Testis (tissue), 3 donors: ENCODE measurements around the gene CACNA1C. TPM values are rescaled to one million over a fixed set of nuclear protein-coding genes. Genes with fewer than 3 reads are reported as not detected.

ENCODE experiments used
- DNase-seq: peaks from one replicate; pipeline ENCODE4 v3.0.0-alpha.2; 2019
- H3K27ac ChIP-seq, 2 donors: fragments of 200-600 bp; sonication (generic); one replicate each; pipeline ENCODE4 v1.5.1; 2019
- H3K27me3 ChIP-seq: fragments of 200-600 bp; sonication (generic); one replicate; pipeline ENCODE4 v1.5.1; 2019
- H3K36me3 ChIP-seq: fragments of 200-600 bp; sonication (generic); one replicate; pipeline ENCODE4 v1.5.1; 2017; ENCODE audit warnings: low read depth; ENCODE audit errors: missing control alignments
- H3K4me1 ChIP-seq: fragments of 200-600 bp; sonication (generic); one replicate; pipeline ENCODE4 v1.5.1; 2019
- H3K4me3 ChIP-seq, 2 donors: fragments of 200-600 bp; sonication (generic); one replicate each; pipeline ENCODE4 v1.5.1; 2017 to 2019
- H3K9me3 ChIP-seq: fragments of 200-600 bp; sonication (generic); one replicate; pipeline ENCODE4 v1.5.1; 2017
- POLR2A ChIP-seq: fragments of 450-650 bp; IDR thresholded peaks from one replicate; pipeline ENCODE4 v1.6.1; 2017; ENCODE audit warnings: antibody characterized with exemption, mild to moderate bottlenecking, moderate library complexity
- WGBS, 2 donors: methylation state at CpG; one replicate each; pipeline ENCODE4 v1.1.5; 2018; 5-methylcytosine and 5-hydroxymethylcytosine counted together
- intact Hi-C: fragments of 100-400 bp; cut with DNase I; formaldehyde crosslinking; loops from one replicate; pipeline ENCODE4 v1.15.1; 2023; ENCODE audit warnings: low total_unique reads
- polyA plus RNA-seq: library from polyadenylated mRNA; stranded (reverse); fragments of 350-450 nt; fragmentation: Illumina TruSeq; extraction: RNeasy Lipid Tissue Mini Kit (QIAGEN cat#74804); gene quantifications from one replicate; pipeline ENCODE4 v1.2.3, GENCODE V29; 2014; ENCODE audit warnings: low read depth, low replicate concordance; ENCODE audit not compliant: insufficient read depth
- total RNA-seq, 2 donors: library from RNA; depleted of rRNA; stranded (reverse); fragments of >200 nt; gene quantifications; one replicate each; pipeline ENCODE4 v1.2.3, GENCODE V29; 2016
- TF ChIP-seq, protein P1 (sequence below), 3 experiments: fragments of 450-650 bp in 2 of 3; fragments of 200-600 bp in 1 of 3; sonication (generic) in 1 of 3; IDR thresholded peaks; one replicate each; pipeline ENCODE4 v1.5.1; 2016 to 2019; ENCODE audit warnings: antibody characterized with exemption in 3 of 3, mild to moderate bottlenecking in 2 of 3, moderate library complexity in 1 of 3

Gene CACNA1C
- total and polyA plus RNA-seq, 3 donors from 2014 or later: 20.3 to 36.8 (median 32.0) TPM

DNA sequence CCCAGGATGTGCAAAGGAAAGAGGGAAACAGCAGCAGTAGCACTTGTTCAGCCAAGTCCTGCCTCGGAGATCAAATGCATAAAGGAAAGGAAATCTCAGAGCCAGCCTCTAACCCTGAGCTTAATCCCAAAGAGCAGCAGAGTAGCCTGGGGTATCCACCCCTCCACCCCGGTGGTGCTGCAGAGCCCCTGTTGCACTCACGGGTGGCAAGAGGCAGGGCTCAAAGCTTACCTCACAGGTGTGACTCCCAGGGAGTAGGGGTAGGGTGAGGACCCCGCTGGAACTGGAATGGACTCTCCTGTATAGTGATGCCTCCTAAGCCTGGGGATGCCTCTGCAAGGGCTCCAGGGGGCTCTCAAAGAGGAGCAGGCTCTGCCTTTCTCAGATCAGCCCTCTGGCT lies 211.1 kb downstream of the CACNA1C start:
- no peak overlapping the region for H3K27ac ChIP-seq
- H3K4me1 ChIP-seq: peaks cover 3% of the 10 kb centered on the region
- TF ChIP-seq, protein P1, sequence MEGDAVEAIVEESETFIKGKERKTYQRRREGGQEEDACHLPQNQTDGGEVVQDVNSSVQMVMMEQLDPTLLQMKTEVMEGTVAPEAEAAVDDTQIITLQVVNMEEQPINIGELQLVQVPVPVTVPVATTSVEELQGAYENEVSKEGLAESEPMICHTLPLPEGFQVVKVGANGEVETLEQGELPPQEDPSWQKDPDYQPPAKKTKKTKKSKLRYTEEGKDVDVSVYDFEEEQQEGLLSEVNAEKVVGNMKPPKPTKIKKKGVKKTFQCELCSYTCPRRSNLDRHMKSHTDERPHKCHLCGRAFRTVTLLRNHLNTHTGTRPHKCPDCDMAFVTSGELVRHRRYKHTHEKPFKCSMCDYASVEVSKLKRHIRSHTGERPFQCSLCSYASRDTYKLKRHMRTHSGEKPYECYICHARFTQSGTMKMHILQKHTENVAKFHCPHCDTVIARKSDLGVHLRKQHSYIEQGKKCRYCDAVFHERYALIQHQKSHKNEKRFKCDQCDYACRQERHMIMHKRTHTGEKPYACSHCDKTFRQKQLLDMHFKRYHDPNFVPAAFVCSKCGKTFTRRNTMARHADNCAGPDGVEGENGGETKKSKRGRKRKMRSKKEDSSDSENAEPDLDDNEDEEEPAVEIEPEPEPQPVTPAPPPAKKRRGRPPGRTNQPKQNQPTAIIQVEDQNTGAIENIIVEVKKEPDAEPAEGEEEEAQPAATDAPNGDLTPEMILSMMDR (IDR thresholded peaks at IDR 0.05): no peak
- TF ChIP-seq POLR2A: no peak
- no peak overlapping the region for H3K4me3 ChIP-seq
- H3K9me3 ChIP-seq: no peaks in the 10 kb centered on the region
- DNase-seq: no peak
- intact Hi-C loops: no loop called here
- 82 to 92% methylated on average over 4 of the region's 4 CpGs for WGBS, 2 donors
- H3K36me3 ChIP-seq: no peaks in the 10 kb centered on the region
- H3K27me3 ChIP-seq: no peaks in the 10 kb centered on the region

DNA sequence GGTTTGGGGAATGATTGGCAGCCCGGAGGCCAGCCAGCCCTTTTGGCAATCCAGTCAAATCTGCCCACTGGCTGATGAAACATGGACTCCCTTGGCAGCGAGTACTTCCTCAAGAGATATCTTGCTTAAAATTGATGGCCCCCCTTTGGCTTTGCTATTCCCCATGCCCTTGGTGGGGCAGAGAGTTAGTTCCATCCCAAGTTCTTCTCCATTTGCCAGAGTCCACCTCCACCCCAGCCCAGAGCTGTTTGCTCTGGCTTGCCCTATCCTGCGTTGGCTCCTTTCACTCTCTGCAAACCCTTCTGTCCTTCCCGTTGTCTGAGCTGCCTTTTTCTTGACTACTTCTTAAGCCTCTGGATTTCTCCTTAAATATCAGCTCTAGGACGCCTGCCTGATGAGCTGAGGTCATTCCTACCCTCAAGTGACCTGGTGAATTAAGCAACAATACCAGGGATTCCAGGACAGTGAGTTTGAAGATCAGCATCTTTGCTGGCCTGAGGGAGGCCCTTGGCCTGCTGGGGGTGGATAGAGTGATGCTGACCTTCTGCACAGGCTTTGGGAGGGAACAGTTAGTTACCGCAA lies 212.0 kb downstream of the CACNA1C start:
- H3K27me3 ChIP-seq: no peaks in the 10 kb centered on the region
- intact Hi-C loops: no loop called here

DNA sequence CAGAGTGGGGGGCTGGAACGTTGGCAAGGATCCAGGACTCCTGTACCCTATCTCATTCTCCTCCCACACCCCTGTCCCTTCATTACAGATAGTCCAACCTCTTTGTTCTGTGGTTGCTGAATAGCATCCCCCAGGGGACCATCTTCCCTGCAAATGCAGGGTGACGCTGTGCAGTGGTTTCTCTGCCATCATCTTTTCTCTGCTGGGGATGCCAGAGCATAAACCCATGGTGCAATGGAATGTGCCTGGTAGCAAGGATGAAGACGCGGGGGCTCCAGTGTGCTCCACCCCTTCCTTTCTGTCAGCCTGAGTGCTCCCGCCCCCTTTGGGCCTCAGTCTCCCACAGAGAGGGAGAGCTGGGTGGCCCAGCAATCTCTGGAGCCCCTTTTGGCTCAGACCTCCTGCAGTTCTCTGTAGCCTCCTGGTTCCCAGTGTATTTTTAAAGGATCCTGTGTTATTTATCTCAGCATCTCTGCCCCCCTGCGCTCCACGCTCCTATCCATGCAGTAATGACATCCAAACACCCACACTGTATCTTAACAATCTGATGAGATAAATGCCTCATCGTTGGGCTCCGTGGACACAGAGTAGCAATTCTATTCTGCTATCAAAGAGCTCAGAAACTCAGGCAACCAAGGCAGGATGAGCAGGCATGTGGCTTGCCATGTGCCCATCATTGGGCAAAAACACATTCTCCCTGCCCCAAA lies 212.8 kb downstream of the CACNA1C start:
- Histone ChIP-seq H3K4me1 (peaks cover 3% of the 10 kb centered on the region), H3K36me3 (no peaks in the 10 kb centered on the region), H3K9me3 (no peaks in the 10 kb centered on the region), H3K4me3 (no peak overlapping the region), H3K27ac (no peak overlapping the region), H3K27me3 (no peaks in the 10 kb centered on the region)
- no peak for TF ChIP-seq POLR2A
- TF ChIP-seq, protein P1 (IDR thresholded peaks at IDR 0.05): no peak
- WGBS, 2 donors: 72 to 78% methylated on average over 9 of the region's 9 CpGs
- no peak for DNase-seq
- intact Hi-C loops: no loop called here

More for the DNA sequence above, 212.0 kb downstream of the CACNA1C start:
- DNase-seq: no peak
- 68 to 71% methylated on average over 6 of the region's 6 CpGs for WGBS, 2 donors
- no peak overlapping the region for H3K4me3 ChIP-seq
- no peak overlapping the region for H3K27ac ChIP-seq
- H3K4me1 ChIP-seq: peaks cover 3% of the 10 kb centered on the region
- no peaks in the 10 kb centered on the region for H3K9me3 ChIP-seq
- TF ChIP-seq, protein P1 (IDR thresholded peaks at IDR 0.05): no peak
- no peak for TF ChIP-seq POLR2A
- no peaks in the 10 kb centered on the region for H3K36me3 ChIP-seq

DNA sequence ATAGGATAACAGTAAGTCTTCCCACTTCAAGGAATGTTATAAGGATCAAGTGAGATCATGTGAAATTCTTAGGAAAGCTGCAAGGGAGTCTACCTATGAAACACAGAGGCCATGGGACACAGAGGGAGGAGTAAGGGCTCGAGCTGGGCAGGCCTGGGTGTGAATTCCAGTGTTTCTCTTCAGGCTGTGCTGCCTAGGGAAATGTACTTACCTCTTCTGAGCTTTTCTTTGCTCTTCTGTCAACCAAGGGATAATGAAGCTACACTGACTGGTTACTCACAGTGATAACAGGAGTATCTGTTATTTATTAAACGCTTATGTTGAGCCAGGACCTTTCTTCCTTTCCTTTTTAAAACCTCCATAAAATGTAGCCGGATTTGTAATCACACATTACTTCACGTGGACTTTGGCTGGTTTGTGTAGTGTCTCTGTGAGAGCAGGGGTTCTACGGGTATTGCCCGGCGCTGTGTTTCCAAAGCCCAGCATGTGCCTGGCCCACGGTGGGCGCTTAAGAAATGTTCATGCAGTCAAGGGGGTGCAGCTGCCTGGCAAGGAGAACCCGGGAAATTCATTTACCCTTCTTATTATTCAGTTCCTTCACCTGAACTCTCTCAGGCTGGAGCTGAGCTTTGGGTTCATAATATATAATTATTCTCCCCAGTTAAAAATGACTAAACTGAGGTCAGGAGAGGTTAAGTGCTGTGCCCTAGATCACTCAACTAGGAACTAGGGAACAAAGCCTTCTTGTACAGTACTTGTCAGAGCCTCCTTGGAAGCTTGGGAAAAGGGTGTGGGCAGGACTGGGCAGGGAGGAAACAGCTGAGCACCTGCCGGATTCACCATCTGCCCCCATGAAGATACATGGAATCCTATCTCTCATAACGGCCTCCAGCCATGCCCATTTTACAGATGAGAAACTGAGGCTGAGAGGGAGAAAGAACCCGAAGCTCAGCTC lies 214.2 kb downstream of the CACNA1C start:
- WGBS, 2 donors: 78 to 90% methylated on average over 13 of the region's 13 CpGs
- Histone ChIP-seq H3K4me3 (no peak overlapping the region), H3K9me3 (no peaks in the 10 kb centered on the region), H3K4me1 (peaks cover 3% of the 10 kb centered on the region), H3K27ac (no peak overlapping the region), H3K27me3 (no peaks in the 10 kb centered on the region), H3K36me3 (no peaks in the 10 kb centered on the region)
- no peak for DNase-seq
- TF ChIP-seq, protein P1 (IDR thresholded peaks at IDR 0.05): no peak
- TF ChIP-seq POLR2A: no peak
- intact Hi-C loops: no loop called here
